ENCODE measurements around the gene TADA3. TPM values are rescaled to one million over a fixed set of nuclear protein-coding genes. Genes with fewer than 3 reads are reported as not detected.

Gene TADA3
- total RNA-seq, 2 experiments from 2014 or later = 51.6 to 58.5 TPM

DNA sequence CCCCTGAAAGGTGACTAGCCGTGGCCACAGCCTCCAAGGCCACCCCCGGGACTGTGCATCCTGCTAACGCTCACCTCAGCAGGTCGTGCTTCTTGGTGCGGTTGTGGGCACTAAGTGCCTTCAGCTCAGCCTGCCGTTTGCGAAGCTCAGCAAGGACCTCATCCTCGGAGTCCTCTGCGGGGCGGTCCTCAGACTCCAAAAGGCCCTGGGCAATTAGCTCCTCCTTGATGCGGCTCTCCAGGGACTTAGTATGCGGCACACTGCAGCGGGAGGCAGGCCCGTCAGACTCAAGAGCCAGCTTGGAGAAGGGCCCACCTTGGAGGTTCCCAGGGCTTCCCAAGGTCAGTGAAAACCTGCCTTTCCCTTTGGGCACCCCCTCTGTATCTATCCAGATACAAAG lies 8.3 kb downstream of the TADA3 start:
- no peak overlapping the region for H3K27ac ChIP-seq (ENCODE audit: low read depth, low read length, poor library complexity, severe bottlenecking)
- H3K36me3 ChIP-seq (ENCODE audit: insufficient read depth, low read length) = peaks cover 66% of the 10 kb centered on the region
- TF ChIP-seq EZH2phosphoT487 (IDR thresholded peaks at IDR 0.05; ENCODE audit: borderline replicate concordance, low read depth, low read length) (no peak), CTCF (conservative IDR thresholded peaks at IDR 0.05; ENCODE audit: low read length) (no peak)
- H4K20me1 ChIP-seq (ENCODE audit: insufficient read depth, low read length) = no peaks in the 10 kb centered on the region
- H3K4me1 ChIP-seq (ENCODE audit: insufficient read depth, low read length, poor library complexity, severe bottlenecking) = peaks cover 42% of the 10 kb centered on the region
- H3K4me2 ChIP-seq (ENCODE audit: low read length) = no peak overlapping the region
- H2AFZ ChIP-seq (ENCODE audit: low read length) = no peak overlapping the region
- POLR2A ChIA-PET = interaction anchor here (0.6 kb wide), 2 partner anchors 11 to 331 kb away, joined by 3 to 5 read pairs; no protein-coding TSS in a partner anchor
- CTCF ChIA-PET (ENCODE audit: unreplicated experiment) = no interaction called here
- DNase-seq (ENCODE audit: low spot score) = no peak
- no peaks in the 10 kb centered on the region for H3K9me2 ChIP-seq (ENCODE audit: insufficient read depth, low read length)
- H3K9me3 ChIP-seq (ENCODE audit: low read length) = no peaks in the 10 kb centered on the region
- intact Hi-C loops (cut with micrococcal nuclease; ENCODE audit: unreplicated experiment) = no loop called here
- no TSS peak for BruUV-seq (replicated peaks)
- H3K4me3 ChIP-seq (ENCODE audit: low read depth, low read length, poor library complexity, severe bottlenecking) = no peak overlapping the region
- H3K79me2 ChIP-seq (ENCODE audit: insufficient read depth, low read depth, low read length) = no peaks in the 10 kb centered on the region

GRCh38 chr3:9782770-9783169 lies 9.5 kb downstream of the TADA3 start:
- POLR2A ChIA-PET = interaction anchor here (0.6 to 2.1 kb wide), 11 partner anchors 8 to 343 kb away, joined by 3 to 8 read pairs (median 3); partner anchors contain the start of genes ARPC4 and TADA3
- no peaks in the 10 kb centered on the region for H3K9me2 ChIP-seq (ENCODE audit: insufficient read depth, low read length)
- no peak overlapping the region for H3K4me3 ChIP-seq (ENCODE audit: low read depth, low read length, poor library complexity, severe bottlenecking)
- peaks cover 52% of the 10 kb centered on the region for H3K4me1 ChIP-seq (ENCODE audit: insufficient read depth, low read length, poor library complexity, severe bottlenecking)
- peak overlapping the region; percentile 84 for H3K27ac ChIP-seq (ENCODE audit: low read depth, low read length, poor library complexity, severe bottlenecking)
- BruUV-seq (replicated peaks) = no TSS peak
- peaks cover 63% of the 10 kb centered on the region for H3K36me3 ChIP-seq (ENCODE audit: insufficient read depth, low read length)
- H2AFZ ChIP-seq (ENCODE audit: low read length) = no peak overlapping the region
- TF ChIP-seq EZH2phosphoT487 (IDR thresholded peaks at IDR 0.05; ENCODE audit: borderline replicate concordance, low read depth, low read length) (no peak), CTCF (conservative IDR thresholded peaks at IDR 0.05; ENCODE audit: low read length) (peak; percentile 77)
- H3K4me2 ChIP-seq (ENCODE audit: low read length) = peak overlapping the region; percentile 57; the same call in 1 of the 2 replicates
- DNase-seq (ENCODE audit: low spot score) = peak; percentile 56
- CTCF ChIA-PET (ENCODE audit: unreplicated experiment) = no interaction called here
- intact Hi-C loops (cut with micrococcal nuclease; ENCODE audit: unreplicated experiment) = no loop called here
- H4K20me1 ChIP-seq (ENCODE audit: insufficient read depth, low read length) = no peaks in the 10 kb centered on the region
- H3K79me2 ChIP-seq (ENCODE audit: insufficient read depth, low read depth, low read length) = no peaks in the 10 kb centered on the region
- H3K9me3 ChIP-seq (ENCODE audit: low read length) = no peaks in the 10 kb centered on the region

DNA sequence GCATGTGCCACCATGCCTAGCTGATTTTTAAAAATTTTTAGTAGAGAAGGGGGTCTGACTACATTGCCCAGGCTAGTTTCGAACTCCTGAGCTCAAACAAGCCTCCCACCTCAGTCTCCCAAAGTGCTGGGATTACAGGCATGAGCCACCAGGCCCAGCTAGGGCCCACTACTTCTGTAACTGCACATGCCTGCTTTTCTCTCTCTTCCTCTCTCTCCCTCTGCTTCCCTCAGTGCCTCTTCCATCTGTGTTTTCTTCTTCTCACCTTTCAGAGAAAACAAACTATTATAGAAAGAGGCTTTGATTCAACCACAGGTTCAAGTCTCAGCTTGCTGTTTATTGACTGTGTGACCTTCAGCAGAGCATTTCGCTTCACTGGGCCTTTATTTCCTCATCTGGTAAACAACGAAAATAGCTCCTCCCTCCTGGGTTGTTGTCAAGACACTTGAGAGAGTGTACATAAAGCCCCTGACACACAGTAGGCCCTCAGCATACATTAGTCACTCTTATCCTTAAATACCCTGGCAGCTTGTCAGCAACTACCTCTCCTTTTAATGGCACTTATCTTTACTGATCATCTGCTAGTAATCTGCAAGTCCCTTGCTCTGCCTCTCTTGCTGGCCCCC lies 10.2 kb downstream of the TADA3 start:
- no peak overlapping the region for H3K4me3 ChIP-seq (ENCODE audit: low read depth, low read length, poor library complexity, severe bottlenecking)
- H3K9me3 ChIP-seq (ENCODE audit: low read length) = no peaks in the 10 kb centered on the region
- intact Hi-C loops (cut with micrococcal nuclease; ENCODE audit: unreplicated experiment) = no loop called here
- POLR2A ChIA-PET = interaction anchor here (0.5 to 2.1 kb wide), 8 partner anchors 9 to 296 kb away, joined by 3 to 8 read pairs (median 3); partner anchors contain the start of genes ARPC4 and TADA3
- CTCF ChIA-PET (ENCODE audit: unreplicated experiment) = no interaction called here
- H3K79me2 ChIP-seq (ENCODE audit: insufficient read depth, low read depth, low read length) = no peaks in the 10 kb centered on the region
- H3K4me1 ChIP-seq (ENCODE audit: insufficient read depth, low read length, poor library complexity, severe bottlenecking) = peaks cover 52% of the 10 kb centered on the region
- TF ChIP-seq EZH2phosphoT487 (IDR thresholded peaks at IDR 0.05; ENCODE audit: borderline replicate concordance, low read depth, low read length) (no peak), CTCF (conservative IDR thresholded peaks at IDR 0.05; ENCODE audit: low read length) (no peak)
- DNase-seq (ENCODE audit: low spot score) = peak; percentile 23
- H3K27ac ChIP-seq (ENCODE audit: low read depth, low read length, poor library complexity, severe bottlenecking) = peak overlapping the region; percentile 84
- TSS peak; percentile 20 for BruUV-seq (replicated peaks)
- no peak overlapping the region for H2AFZ ChIP-seq (ENCODE audit: low read length)
- peak overlapping the region; percentile 57 for H3K4me2 ChIP-seq (ENCODE audit: low read length)
- no peaks in the 10 kb centered on the region for H3K9me2 ChIP-seq (ENCODE audit: insufficient read depth, low read length)
- no peaks in the 10 kb centered on the region for H4K20me1 ChIP-seq (ENCODE audit: insufficient read depth, low read length)
- peaks cover 56% of the 10 kb centered on the region for H3K36me3 ChIP-seq (ENCODE audit: insufficient read depth, low read length)
